ENCODE measurements around the gene EIF5A.

GRCh38 chr17:7282752-7283321, 24.6 kb upstream of the EIF5A start:
- TF ChIP-seq TAF1 (IDR thresholded peaks at IDR 0.05; ENCODE audit: low read depth, low read length) (no peak), POLR2AphosphoS5 (IDR thresholded peaks at IDR 0.05; ENCODE audit: low read depth, low read length) (no peak), HDAC2 (IDR thresholded peaks at IDR 0.05; ENCODE audit: borderline replicate concordance in 1 of 2, low read depth in 2 of 2, low read length in 2 of 2) (no peak), SP1 (IDR thresholded peaks at IDR 0.05; ENCODE audit: low read depth, low read length) (no peak), GABPA (IDR thresholded peaks at IDR 0.05; ENCODE audit: borderline replicate concordance, insufficient read depth, low read length) (no peak), POLR2A (IDR thresholded peaks at IDR 0.05; ENCODE audit: control extremely low read depth in 1 of 2, low read depth in 2 of 2, low read length in 2 of 2) (no peak), CREB1 (IDR thresholded peaks at IDR 0.05) (no peak), CTCF (IDR thresholded peaks at IDR 0.05; ENCODE audit: control extremely low read depth in 1 of 3, insufficient read depth in 1 of 3, low read depth in 1 of 3, low read length in 3 of 3) (no peak), RNF2 (IDR thresholded peaks at IDR 0.05; ENCODE audit: borderline replicate concordance, low read depth, low read length, missing control alignments, poor library complexity, severe bottlenecking) (no peak), BRCA1 (IDR thresholded peaks at IDR 0.05; ENCODE audit: low read depth, low read length) (no peak), RFX5 (IDR thresholded peaks at IDR 0.05; ENCODE audit: borderline replicate concordance, low read depth, low read length) (no peak), BCL11A (IDR thresholded peaks at IDR 0.05; ENCODE audit: low read depth in 2 of 2, low read length in 2 of 2) (no peak), CBX8 (IDR thresholded peaks at IDR 0.05; ENCODE audit: borderline replicate concordance, low read depth, low read length) (no peak), RAD21 (IDR thresholded peaks at IDR 0.05 in 1 of 2, conservative IDR thresholded peaks at IDR 0.05 in 1 of 2; ENCODE audit: low read depth in 2 of 2, low read length in 2 of 2) (no peak)

Data from H1 (cell line).